Astrocyte (in vitro differentiated cells and primary cell): ENCODE results near the gene BRD7. TPM values are rescaled to one million over a fixed set of nuclear protein-coding genes. Genes with fewer than 3 reads are reported as not detected.

Experiments
- DNase-seq: peaks from one replicate; pipeline ENCODE4 v3.0.0-alpha.2; 2010; ENCODE audit warnings: low read depth
- FAIRE-seq: peaks from 2 replicates; lab custom pipeline; 2011; peaks lifted over from hg19 to GRCh38; lab: Jason Lieb, UNC
- H2AFZ ChIP-seq: 2 replicates; pipeline ENCODE4 v1.6.0; 2012; ENCODE audit warnings: low read depth, low read length, inconsistent platforms
- H3K27ac ChIP-seq: 2 replicates; pipeline ENCODE4 v1.5.1; 2011; ENCODE audit warnings: low read depth, low read length, inconsistent platforms
- H3K27me3 ChIP-seq: 2 replicates; pipeline ENCODE4 v1.6.0; 2011; ENCODE audit warnings: low read length, inconsistent platforms; ENCODE audit not compliant: insufficient read depth
- H3K36me3 ChIP-seq: 2 replicates; pipeline ENCODE4 v1.5.1; 2011; ENCODE audit warnings: low read length, inconsistent platforms; ENCODE audit not compliant: insufficient read depth
- H3K4me1 ChIP-seq: 2 replicates; pipeline ENCODE4 v1.5.1; 2011; ENCODE audit warnings: low read length, inconsistent platforms; ENCODE audit not compliant: insufficient read depth
- H3K4me2 ChIP-seq: 2 replicates; pipeline ENCODE4 v1.6.0; 2012; ENCODE audit warnings: low read length, inconsistent platforms
- H3K4me3 ChIP-seq: 2 replicates; pipeline ENCODE4 v1.5.1; 2011; ENCODE audit warnings: low read depth, mild to moderate bottlenecking, low read length, inconsistent platforms; ENCODE audit not compliant: insufficient read depth
- H3K79me2 ChIP-seq: 2 replicates; pipeline ENCODE4 v1.6.0; 2012; ENCODE audit warnings: mild to moderate bottlenecking, low read length, inconsistent platforms; ENCODE audit not compliant: insufficient read depth
- H3K9ac ChIP-seq: 2 replicates; pipeline ENCODE4 v1.6.0; 2012; ENCODE audit warnings: mild to moderate bottlenecking, low read length, inconsistent platforms
- H3K9me3 ChIP-seq: 2 replicates; pipeline ENCODE4 v1.5.1; 2012; ENCODE audit warnings: low read depth, mild to moderate bottlenecking, low read length, inconsistent platforms; ENCODE audit not compliant: insufficient read depth
- H4K20me1 ChIP-seq: 2 replicates; pipeline ENCODE4 v1.6.0; 2012; ENCODE audit warnings: low read length, inconsistent platforms; ENCODE audit not compliant: insufficient read depth
- H3K27ac Mint-ChIP-seq: one replicate; pipeline ENCODE4 v1.8.0; 2021; ENCODE audit warnings: mild to moderate bottlenecking, mixed read lengths; ENCODE audit not compliant: unreplicated experiment
- H3K27me3 Mint-ChIP-seq: one replicate; pipeline ENCODE4 v1.8.0; 2021; ENCODE audit warnings: low read depth, mixed read lengths; ENCODE audit not compliant: unreplicated experiment
- H3K36me3 Mint-ChIP-seq: one replicate; pipeline ENCODE4 v1.8.0; 2021; ENCODE audit warnings: low read depth, mixed read lengths; ENCODE audit not compliant: unreplicated experiment
- H3K4me1 Mint-ChIP-seq: one replicate; pipeline ENCODE4 v1.8.0; 2021; ENCODE audit warnings: low read depth, mixed read lengths; ENCODE audit not compliant: unreplicated experiment
- H3K4me3 Mint-ChIP-seq: one replicate; pipeline ENCODE4 v1.8.0; 2021; ENCODE audit warnings: mild to moderate bottlenecking, moderate library complexity, mixed read lengths; ENCODE audit not compliant: unreplicated experiment
- H3K9me3 Mint-ChIP-seq: one replicate; pipeline ENCODE4 v1.8.0; 2021; ENCODE audit warnings: mild to moderate bottlenecking, mixed read lengths; ENCODE audit not compliant: unreplicated experiment
- EZH2 ChIP-seq: IDR thresholded peaks from 2 replicates; pipeline ENCODE4 v1.6.1; 2012; ENCODE audit warnings: mild to moderate bottlenecking, low read length, inconsistent platforms; ENCODE audit not compliant: insufficient read depth
- total RNA-seq: library from RNA; stranded (reverse); gene quantifications from 2 replicates; pipeline ENCODE4 v1.2.1, GENCODE V29; 2021
- TF ChIP-seq, protein P1 (sequence below): IDR thresholded peaks from 2 replicates; pipeline ENCODE4 v1.5.1; 2011; ENCODE audit warnings: low read depth, mild to moderate bottlenecking, inconsistent platforms, low read length, moderate library complexity; ENCODE audit not compliant: insufficient read depth

The BRD7 gene
- total RNA-seq, 1 donor from 2014 or later, result 58.5 TPM

DNA sequence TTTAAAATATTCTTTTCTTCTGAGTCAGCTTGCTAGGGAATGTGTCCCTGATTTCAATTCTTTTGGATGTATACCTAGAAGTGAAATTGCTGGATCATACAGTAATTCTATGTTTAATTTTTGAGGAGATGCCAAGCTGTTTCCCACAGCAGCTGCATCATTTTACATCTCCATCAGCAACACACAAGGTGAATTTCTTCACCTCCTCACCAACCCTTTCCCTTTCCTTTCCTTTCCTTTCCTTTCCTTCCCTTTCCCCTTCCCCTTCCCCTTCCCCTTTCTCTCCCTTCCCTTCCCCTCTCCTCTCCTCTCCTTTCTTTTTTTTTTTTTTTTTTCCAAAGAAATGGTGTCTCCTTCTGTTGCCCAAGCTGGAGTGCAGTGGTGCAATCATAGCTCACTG, 45.4 kb upstream of the BRD7 start:
- Histone ChIP-seq H3K9ac (no peak overlapping the region), H3K27me3 (no peaks in the 10 kb centered on the region), H4K20me1 (no peaks in the 10 kb centered on the region), H3K36me3 (no peaks in the 10 kb centered on the region), H3K79me2 (no peaks in the 10 kb centered on the region), H3K27ac (no peak overlapping the region), H3K4me1 (no peaks in the 10 kb centered on the region), H3K4me2 (no peak overlapping the region), H2AFZ (no peak overlapping the region), H3K9me3 (no peaks in the 10 kb centered on the region), H3K4me3 (no peak overlapping the region)
- H3K4me1 Mint-ChIP-seq, result no peaks in the 10 kb centered on the region
- TF ChIP-seq, protein P1, sequence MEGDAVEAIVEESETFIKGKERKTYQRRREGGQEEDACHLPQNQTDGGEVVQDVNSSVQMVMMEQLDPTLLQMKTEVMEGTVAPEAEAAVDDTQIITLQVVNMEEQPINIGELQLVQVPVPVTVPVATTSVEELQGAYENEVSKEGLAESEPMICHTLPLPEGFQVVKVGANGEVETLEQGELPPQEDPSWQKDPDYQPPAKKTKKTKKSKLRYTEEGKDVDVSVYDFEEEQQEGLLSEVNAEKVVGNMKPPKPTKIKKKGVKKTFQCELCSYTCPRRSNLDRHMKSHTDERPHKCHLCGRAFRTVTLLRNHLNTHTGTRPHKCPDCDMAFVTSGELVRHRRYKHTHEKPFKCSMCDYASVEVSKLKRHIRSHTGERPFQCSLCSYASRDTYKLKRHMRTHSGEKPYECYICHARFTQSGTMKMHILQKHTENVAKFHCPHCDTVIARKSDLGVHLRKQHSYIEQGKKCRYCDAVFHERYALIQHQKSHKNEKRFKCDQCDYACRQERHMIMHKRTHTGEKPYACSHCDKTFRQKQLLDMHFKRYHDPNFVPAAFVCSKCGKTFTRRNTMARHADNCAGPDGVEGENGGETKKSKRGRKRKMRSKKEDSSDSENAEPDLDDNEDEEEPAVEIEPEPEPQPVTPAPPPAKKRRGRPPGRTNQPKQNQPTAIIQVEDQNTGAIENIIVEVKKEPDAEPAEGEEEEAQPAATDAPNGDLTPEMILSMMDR, result no peak
- TF ChIP-seq EZH2, result no peak
- no peaks in the 10 kb centered on the region for H3K36me3 Mint-ChIP-seq
- no peak overlapping the region for H3K27ac Mint-ChIP-seq
- H3K9me3 Mint-ChIP-seq, result peaks cover 24% of the 10 kb centered on the region
- DNase-seq (no peak), FAIRE-seq (no peak)
- peaks cover 2% of the 10 kb centered on the region for H3K27me3 Mint-ChIP-seq
- no peak overlapping the region for H3K4me3 Mint-ChIP-seq

GRCh38 chr16:50411034-50411433, 42.2 kb upstream of the BRD7 start:
- Mint-ChIP-seq H3K36me3 (no peaks in the 10 kb centered on the region), H3K27ac (no peak overlapping the region), H3K4me1 (no peaks in the 10 kb centered on the region), H3K9me3 (peaks cover 8% of the 10 kb centered on the region), H3K4me3 (no peak overlapping the region), H3K27me3 (no peaks in the 10 kb centered on the region)
- Histone ChIP-seq H3K27me3 (no peaks in the 10 kb centered on the region), H2AFZ (no peak overlapping the region), H3K79me2 (no peaks in the 10 kb centered on the region), H3K4me2 (no peak overlapping the region), H3K4me3 (no peak overlapping the region), H3K36me3 (no peaks in the 10 kb centered on the region), H4K20me1 (no peaks in the 10 kb centered on the region), H3K27ac (no peak overlapping the region), H3K9ac (no peak overlapping the region), H3K9me3 (no peaks in the 10 kb centered on the region), H3K4me1 (no peaks in the 10 kb centered on the region)
- FAIRE-seq (no peak), DNase-seq (no peak)
- TF ChIP-seq EZH2, result no peak
- TF ChIP-seq, protein P1, result no peak

- Mint-ChIP-seq H3K9me3 (peaks cover 1% of the 10 kb centered on the region), H3K36me3 (no peaks in the 10 kb centered on the region), H3K27me3 (peaks cover 2% of the 10 kb centered on the region), H3K27ac (no peak overlapping the region), H3K4me1 (no peaks in the 10 kb centered on the region), H3K4me3 (no peak overlapping the region)
- Histone ChIP-seq H4K20me1 (no peaks in the 10 kb centered on the region), H3K4me3 (no peak overlapping the region), H3K27ac (no peak overlapping the region), H3K9ac (no peak overlapping the region), H2AFZ (no peak overlapping the region), H3K36me3 (no peaks in the 10 kb centered on the region), H3K4me2 (no peak overlapping the region), H3K4me1 (no peaks in the 10 kb centered on the region), H3K9me3 (no peaks in the 10 kb centered on the region), H3K79me2 (no peaks in the 10 kb centered on the region), H3K27me3 (no peaks in the 10 kb centered on the region)
- DNase-seq (no peak), FAIRE-seq (no peak)
- TF ChIP-seq, protein P1, result no peak
- no peak for TF ChIP-seq EZH2
Measured at GRCh38 chr16:50408001-50408561, 39.3 kb upstream of the BRD7 start.
